Measurements from ENCODE around the gene QSER1. TPM values are rescaled to one million over a fixed set of nuclear protein-coding genes. Genes with fewer than 3 reads are reported as not detected.

QSER1 gene
- total RNA-seq, 1 donor, result 28.6 TPM

DNA sequence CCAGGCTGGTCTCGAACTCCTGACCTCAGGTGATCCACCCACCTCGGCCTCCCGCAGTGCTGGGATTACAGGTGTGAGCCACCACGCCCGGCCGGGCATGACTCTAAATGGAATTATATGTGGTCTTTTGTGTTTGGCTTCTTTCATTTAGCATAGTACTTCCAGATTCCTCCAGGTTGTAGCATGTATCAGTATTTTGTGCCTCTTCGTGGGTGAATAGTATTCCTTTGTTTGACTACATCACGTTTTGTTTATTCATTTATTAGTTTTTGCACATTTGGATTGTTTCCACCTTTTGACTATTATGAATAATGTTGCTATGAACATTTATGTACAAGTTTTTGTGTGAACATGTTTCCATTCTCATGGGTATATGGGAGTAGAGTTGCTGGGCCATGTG, 24.4 kb downstream of the QSER1 start:
- TF ChIP-seq, protein P1, sequence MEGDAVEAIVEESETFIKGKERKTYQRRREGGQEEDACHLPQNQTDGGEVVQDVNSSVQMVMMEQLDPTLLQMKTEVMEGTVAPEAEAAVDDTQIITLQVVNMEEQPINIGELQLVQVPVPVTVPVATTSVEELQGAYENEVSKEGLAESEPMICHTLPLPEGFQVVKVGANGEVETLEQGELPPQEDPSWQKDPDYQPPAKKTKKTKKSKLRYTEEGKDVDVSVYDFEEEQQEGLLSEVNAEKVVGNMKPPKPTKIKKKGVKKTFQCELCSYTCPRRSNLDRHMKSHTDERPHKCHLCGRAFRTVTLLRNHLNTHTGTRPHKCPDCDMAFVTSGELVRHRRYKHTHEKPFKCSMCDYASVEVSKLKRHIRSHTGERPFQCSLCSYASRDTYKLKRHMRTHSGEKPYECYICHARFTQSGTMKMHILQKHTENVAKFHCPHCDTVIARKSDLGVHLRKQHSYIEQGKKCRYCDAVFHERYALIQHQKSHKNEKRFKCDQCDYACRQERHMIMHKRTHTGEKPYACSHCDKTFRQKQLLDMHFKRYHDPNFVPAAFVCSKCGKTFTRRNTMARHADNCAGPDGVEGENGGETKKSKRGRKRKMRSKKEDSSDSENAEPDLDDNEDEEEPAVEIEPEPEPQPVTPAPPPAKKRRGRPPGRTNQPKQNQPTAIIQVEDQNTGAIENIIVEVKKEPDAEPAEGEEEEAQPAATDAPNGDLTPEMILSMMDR (IDR thresholded peaks at IDR 0.05; ENCODE audit: extremely low read depth, low read depth, low read length), result no peak
- Histone ChIP-seq H3K36me3 (ENCODE audit: insufficient read depth, low read length) (no peaks in the 10 kb centered on the region), H2AFZ (ENCODE audit: low read length) (no peak overlapping the region), H3K27ac (ENCODE audit: low read depth, low read length) (no peak overlapping the region), H3K4me2 (ENCODE audit: insufficient read depth, low read length) (no peak overlapping the region), H3K27me3 (ENCODE audit: insufficient read depth, low read length) (no peaks in the 10 kb centered on the region), H3K79me2 (ENCODE audit: insufficient read depth, low read length) (peaks cover 75% of the 10 kb centered on the region), H3K4me3 (ENCODE audit: insufficient read depth, low read length) (no peak overlapping the region), H3K4me1 (ENCODE audit: insufficient read depth, low read length) (no peaks in the 10 kb centered on the region), H3K9me3 (ENCODE audit: low read depth, low read length) (no peaks in the 10 kb centered on the region), H4K20me1 (ENCODE audit: insufficient read depth, low read length) (peaks cover 9% of the 10 kb centered on the region)
- DNase-seq (ENCODE audit: insufficient read length, low spot score, missing footprints), result no peak

DNA sequence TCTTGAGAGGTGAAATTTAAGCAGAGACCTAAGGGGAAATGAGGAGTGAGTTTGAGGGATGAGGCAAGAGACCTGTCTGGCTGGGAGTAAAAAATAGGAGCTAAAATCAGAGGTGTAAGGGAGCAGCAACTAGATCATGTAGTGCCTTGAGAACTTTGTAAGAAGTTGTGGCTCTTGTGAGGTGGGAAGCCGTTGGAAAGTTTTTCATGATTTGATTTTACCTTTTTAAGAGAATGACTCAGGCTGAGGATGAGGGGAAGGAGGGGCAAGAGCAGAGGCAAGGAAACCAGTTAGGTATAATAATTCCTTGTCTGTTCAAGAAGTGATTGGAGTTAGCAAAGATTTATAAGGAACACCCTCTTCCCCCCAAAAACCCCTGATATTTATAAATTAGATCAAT, 25.8 kb downstream of the QSER1 start:
- Histone ChIP-seq H4K20me1 (ENCODE audit: insufficient read depth, low read length) (peaks cover 8% of the 10 kb centered on the region), H3K27ac (ENCODE audit: low read depth, low read length) (no peak overlapping the region)

GRCh38 chr11:32919338-32919737, 26.7 kb downstream of the QSER1 start:
- Histone ChIP-seq H3K27ac (ENCODE audit: low read depth, low read length) (no peak overlapping the region), H3K36me3 (ENCODE audit: insufficient read depth, low read length) (no peaks in the 10 kb centered on the region), H3K4me3 (ENCODE audit: insufficient read depth, low read length) (no peak overlapping the region), H4K20me1 (ENCODE audit: insufficient read depth, low read length) (peaks cover 7% of the 10 kb centered on the region), H3K4me1 (ENCODE audit: insufficient read depth, low read length) (no peaks in the 10 kb centered on the region), H2AFZ (ENCODE audit: low read length) (no peak overlapping the region), H3K79me2 (ENCODE audit: insufficient read depth, low read length) (peaks cover 68% of the 10 kb centered on the region), H3K9me3 (ENCODE audit: low read depth, low read length) (no peaks in the 10 kb centered on the region), H3K4me2 (ENCODE audit: insufficient read depth, low read length) (no peak overlapping the region), H3K27me3 (ENCODE audit: insufficient read depth, low read length) (no peaks in the 10 kb centered on the region)
- DNase-seq (ENCODE audit: insufficient read length, low spot score, missing footprints), result no peak
- TF ChIP-seq, protein P1 (IDR thresholded peaks at IDR 0.05; ENCODE audit: extremely low read depth, low read depth, low read length), result no peak

More for the DNA sequence above, 25.8 kb downstream of the QSER1 start:
- H3K27me3 ChIP-seq (ENCODE audit: insufficient read depth, low read length), result no peaks in the 10 kb centered on the region
- H2AFZ ChIP-seq (ENCODE audit: low read length), result no peak overlapping the region
- peaks cover 70% of the 10 kb centered on the region for H3K79me2 ChIP-seq (ENCODE audit: insufficient read depth, low read length)
- DNase-seq (ENCODE audit: insufficient read length, low spot score, missing footprints), result no peak
- no peak overlapping the region for H3K4me3 ChIP-seq (ENCODE audit: insufficient read depth, low read length)
- H3K4me2 ChIP-seq (ENCODE audit: insufficient read depth, low read length), result no peak overlapping the region
- H3K36me3 ChIP-seq (ENCODE audit: insufficient read depth, low read length), result no peaks in the 10 kb centered on the region
- TF ChIP-seq, protein P1 (IDR thresholded peaks at IDR 0.05; ENCODE audit: extremely low read depth, low read depth, low read length), result no peak
- H3K4me1 ChIP-seq (ENCODE audit: insufficient read depth, low read length), result no peaks in the 10 kb centered on the region
- no peaks in the 10 kb centered on the region for H3K9me3 ChIP-seq (ENCODE audit: low read depth, low read length)

GRCh38 chr11:32920570-32920969, 28.0 kb downstream of the QSER1 start:
- no peak overlapping the region for H3K4me3 ChIP-seq (ENCODE audit: insufficient read depth, low read length)
- no peak overlapping the region for H3K27ac ChIP-seq (ENCODE audit: low read depth, low read length)
- no peaks in the 10 kb centered on the region for H3K4me1 ChIP-seq (ENCODE audit: insufficient read depth, low read length)
- peaks cover 7% of the 10 kb centered on the region for H4K20me1 ChIP-seq (ENCODE audit: insufficient read depth, low read length)
- no peaks in the 10 kb centered on the region for H3K9me3 ChIP-seq (ENCODE audit: low read depth, low read length)
- no peaks in the 10 kb centered on the region for H3K36me3 ChIP-seq (ENCODE audit: insufficient read depth, low read length)
- no peaks in the 10 kb centered on the region for H3K27me3 ChIP-seq (ENCODE audit: insufficient read depth, low read length)
- TF ChIP-seq, protein P1 (IDR thresholded peaks at IDR 0.05; ENCODE audit: extremely low read depth, low read depth, low read length), result no peak
- peaks cover 67% of the 10 kb centered on the region for H3K79me2 ChIP-seq (ENCODE audit: insufficient read depth, low read length)
- H3K4me2 ChIP-seq (ENCODE audit: insufficient read depth, low read length), result no peak overlapping the region
- DNase-seq (ENCODE audit: insufficient read length, low spot score, missing footprints), result no peak
- no peak overlapping the region for H2AFZ ChIP-seq (ENCODE audit: low read length)

Data from osteoblast (primary cell).